Ascending aorta (tissue), 2 donors: Measurements from ENCODE around the gene FARS2. TPM values are rescaled to one million over a fixed set of nuclear protein-coding genes. Genes with fewer than 3 reads are reported as not detected.
A peak's percentile ranks its signal among the peaks of the same experiment; 100 is the strongest.

ENCODE experiments used
- DNase-seq, 2 donors: peaks; one replicate each; pipeline ENCODE4 v3.0.0-alpha.2; 2019; ENCODE audit warnings: low spot score in 2 of 2
- H3K27ac ChIP-seq, 2 donors: fragments of 200-600 bp; sonication (generic); one replicate each; pipeline ENCODE4 v1.5.1; 2016 to 2017; ENCODE audit warnings: mild to moderate bottlenecking in 1 of 2
- H3K27me3 ChIP-seq: fragments of 200-600 bp; sonication (generic); one replicate; pipeline ENCODE4 v1.5.1; 2017
- H3K36me3 ChIP-seq, 2 donors: fragments of 200-600 bp; sonication (generic); one replicate each; pipeline ENCODE4 v1.5.1; 2016
- H3K4me1 ChIP-seq, 2 donors: fragments of 200-600 bp; sonication (generic); one replicate each; pipeline ENCODE4 v1.5.1; 2016 to 2017; ENCODE audit warnings: mild to moderate bottlenecking in 1 of 2
- H3K4me3 ChIP-seq, 2 donors: fragments of 200-600 bp; sonication (generic); one replicate each; pipeline ENCODE4 v1.5.1; 2016 to 2017; ENCODE audit warnings: mild to moderate bottlenecking in 1 of 2
- H3K9me3 ChIP-seq, 2 donors: fragments of 200-600 bp; sonication (generic); one replicate each; pipeline ENCODE4 v1.5.1; 2016
- CTCF ChIP-seq, 3 experiments: fragments of 200-600 bp in 2 of 3; fragments of 450-650 bp in 1 of 3; sonication (generic) in 2 of 3; IDR thresholded peaks; one replicate each; pipeline ENCODE4 v1.5.1; 2016 to 2019; ENCODE audit warnings: antibody characterized with exemption in 3 of 3, mild to moderate bottlenecking in 1 of 3, moderate library complexity in 1 of 3
- intact Hi-C: fragments of 100-400 bp; cut with DNase I; formaldehyde crosslinking; loops from one replicate; pipeline ENCODE4 v1.15.1; 2023
- total RNA-seq: library from RNA; depleted of rRNA; stranded (reverse); fragments of >200 nt; gene quantifications from one replicate; pipeline ENCODE4 v1.1.0, GENCODE V29; 2016

The FARS2 gene
- total RNA-seq, 1 donor from 2014 or later: 17.6 TPM

- no peaks in the 10 kb centered on the region for H3K4me1 ChIP-seq
- H3K4me3 ChIP-seq: no peak overlapping the region
- H3K27ac ChIP-seq: no peak overlapping the region
- TF ChIP-seq CTCF (IDR thresholded peaks at IDR 0.05): no peak
- no peaks in the 10 kb centered on the region for H3K36me3 ChIP-seq
- intact Hi-C loops: no loop called here
- H3K9me3 ChIP-seq: no peaks in the 10 kb centered on the region
- no peak for DNase-seq
- no peaks in the 10 kb centered on the region for H3K27me3 ChIP-seq
These were observed 203.0 kb downstream of the FARS2 start for GRCh38 chr6:5464099-5464885.

GRCh38 chr6:5466281-5467136, 205.2 kb downstream of the FARS2 start:
- TF ChIP-seq CTCF (IDR thresholded peaks at IDR 0.05): no peak
- H3K9me3 ChIP-seq: no peaks in the 10 kb centered on the region
- no peaks in the 10 kb centered on the region for H3K27me3 ChIP-seq
- DNase-seq: no peak
- intact Hi-C loops: no loop called here
- H3K27ac ChIP-seq: no peak overlapping the region
- H3K4me1 ChIP-seq: no peaks in the 10 kb centered on the region
- no peaks in the 10 kb centered on the region for H3K36me3 ChIP-seq
- no peak overlapping the region for H3K4me3 ChIP-seq

- no peak for DNase-seq
- H3K36me3 ChIP-seq: no peaks in the 10 kb centered on the region
- no peaks in the 10 kb centered on the region for H3K27me3 ChIP-seq
- H3K27ac ChIP-seq: no peak overlapping the region
- intact Hi-C loops: no loop called here
- H3K9me3 ChIP-seq: no peaks in the 10 kb centered on the region
- TF ChIP-seq CTCF (IDR thresholded peaks at IDR 0.05): no peak
- H3K4me3 ChIP-seq: no peak overlapping the region
- no peaks in the 10 kb centered on the region for H3K4me1 ChIP-seq
These were observed 207.3 kb downstream of the FARS2 start for GRCh38 chr6:5468586-5468985.

- Histone ChIP-seq H3K9me3 (no peaks in the 10 kb centered on the region), H3K36me3 (no peaks in the 10 kb centered on the region), H3K4me1 (no peaks in the 10 kb centered on the region), H3K4me3 (no peak overlapping the region), H3K27ac (no peak overlapping the region), H3K27me3 (no peaks in the 10 kb centered on the region)
- intact Hi-C loops: no loop called here
- DNase-seq: no peak
- TF ChIP-seq CTCF (IDR thresholded peaks at IDR 0.05): no peak
These were observed 208.0 kb downstream of the FARS2 start for GRCh38 chr6:5469101-5469846.

- Histone ChIP-seq H3K9me3 (no peaks in the 10 kb centered on the region), H3K27ac (no peak overlapping the region), H3K4me1 (no peaks in the 10 kb centered on the region), H3K4me3 (no peak overlapping the region), H3K36me3 (no peaks in the 10 kb centered on the region), H3K27me3 (no peaks in the 10 kb centered on the region)
- TF ChIP-seq CTCF (IDR thresholded peaks at IDR 0.05): peak; percentile 41 to 71 (median 54)
- intact Hi-C loops: no loop called here
- DNase-seq: peak in 1 of 2 donors; percentile 65
These were observed 209.7 kb downstream of the FARS2 start for GRCh38 chr6:5471044-5471443.
